Caki2 (cell line): ENCODE results near the gene SORCS3. TPM values are rescaled to one million over a fixed set of nuclear protein-coding genes. Genes with fewer than 3 reads are reported as not detected.

Experiments
- DNase-seq: peaks from one replicate; pipeline ENCODE4 v3.0.0-alpha.2; 2015; ENCODE audit warnings: low read depth
- in situ Hi-C: cut with HindIII; loops from 2 replicates; pipeline ENCODE4 v1.10.0; 2016; ENCODE audit warnings: low sequenced_read_pairs, low pct_unique_long_range_greater_than_20kb, mixed read lengths
- total RNA-seq: library from RNA; depleted of rRNA; stranded (reverse); fragments of >200 nt; shearing (Covaris generic); gene quantifications from 2 replicates; pipeline ENCODE4 v1.2.3, GENCODE V29; 2014; ENCODE audit warnings: low replicate concordance

Gene SORCS3
- total RNA-seq, 1 experiment from 2014 or later: 0.10 TPM

- no peak for DNase-seq
- in situ Hi-C loops: no loop called here
Observed at GRCh38 chr10:104641937-104642657, 1.0 kb downstream of the SORCS3 start.

GRCh38 chr10:104642658-104643302, 1.7 kb downstream of the SORCS3 start:
- DNase-seq: peak; percentile 57
- in situ Hi-C loops: no loop called here

GRCh38 chr10:104643303-104643663, 2.2 kb downstream of the SORCS3 start:
- in situ Hi-C loops: no loop called here
- DNase-seq: no peak

GRCh38 chr10:104646146-104646545, 5.1 kb downstream of the SORCS3 start:
- DNase-seq: no peak
- in situ Hi-C loops: no loop called here

- in situ Hi-C loops: no loop called here
Observed at GRCh38 chr10:104648421-104648820, 7.3 kb downstream of the SORCS3 start.

GRCh38 chr10:104650072-104650471, 9.0 kb downstream of the SORCS3 start:
- DNase-seq: no peak
- in situ Hi-C loops: no loop called here

More at GRCh38 chr10:104648421-104648820, 7.3 kb downstream of the SORCS3 start:
- DNase-seq: no peak

GRCh38 chr10:104650635-104651331, 9.7 kb downstream of the SORCS3 start:
- no peak for DNase-seq
- in situ Hi-C loops: no loop called here

- DNase-seq: no peak
- in situ Hi-C loops: no loop called here
Observed at GRCh38 chr10:104657036-104657435, 15.9 kb downstream of the SORCS3 start.

- in situ Hi-C loops: no loop called here
- DNase-seq: no peak
Observed at GRCh38 chr10:104657457-104657856, 16.4 kb downstream of the SORCS3 start.

GRCh38 chr10:104658067-104658466, 17.0 kb downstream of the SORCS3 start:
- DNase-seq: no peak
- in situ Hi-C loops: no loop called here

- in situ Hi-C loops: no loop called here
- no peak for DNase-seq
Observed at GRCh38 chr10:104659809-104660208, 18.7 kb downstream of the SORCS3 start.

- in situ Hi-C loops: no loop called here
- DNase-seq: no peak
Observed at GRCh38 chr10:104663076-104663475, 22.0 kb downstream of the SORCS3 start.

- in situ Hi-C loops: no loop called here
- DNase-seq: no peak
Observed at GRCh38 chr10:104663563-104663962, 22.5 kb downstream of the SORCS3 start.

- in situ Hi-C loops: no loop called here
- no peak for DNase-seq
Observed at GRCh38 chr10:104664205-104664604, 23.1 kb downstream of the SORCS3 start.

GRCh38 chr10:104665174-104665573, 24.1 kb downstream of the SORCS3 start:
- in situ Hi-C loops: no loop called here
- DNase-seq: no peak

- in situ Hi-C loops: no loop called here
- no peak for DNase-seq
Observed at GRCh38 chr10:104666106-104666505, 25.0 kb downstream of the SORCS3 start.

- in situ Hi-C loops: no loop called here
- no peak for DNase-seq
Observed at GRCh38 chr10:104676874-104677273, 35.8 kb downstream of the SORCS3 start.

- in situ Hi-C loops: no loop called here
- DNase-seq: no peak
Observed at GRCh38 chr10:104678658-104679057, 37.6 kb downstream of the SORCS3 start.
